GM19240 (cell line): Measurements from ENCODE around the gene SOX6.
"Not testable (repeated sequence)": the region's sequence is repeated elsewhere in the genome, so short reads cannot be mapped to it uniquely, and the experiment has no call there.

Source experiments
- DNase-seq: peaks from one replicate; pipeline ENCODE4 v3.0.0; 2011; ENCODE audit warnings: low spot score; ENCODE audit not compliant: insufficient read length

SOX6 gene

DNA sequence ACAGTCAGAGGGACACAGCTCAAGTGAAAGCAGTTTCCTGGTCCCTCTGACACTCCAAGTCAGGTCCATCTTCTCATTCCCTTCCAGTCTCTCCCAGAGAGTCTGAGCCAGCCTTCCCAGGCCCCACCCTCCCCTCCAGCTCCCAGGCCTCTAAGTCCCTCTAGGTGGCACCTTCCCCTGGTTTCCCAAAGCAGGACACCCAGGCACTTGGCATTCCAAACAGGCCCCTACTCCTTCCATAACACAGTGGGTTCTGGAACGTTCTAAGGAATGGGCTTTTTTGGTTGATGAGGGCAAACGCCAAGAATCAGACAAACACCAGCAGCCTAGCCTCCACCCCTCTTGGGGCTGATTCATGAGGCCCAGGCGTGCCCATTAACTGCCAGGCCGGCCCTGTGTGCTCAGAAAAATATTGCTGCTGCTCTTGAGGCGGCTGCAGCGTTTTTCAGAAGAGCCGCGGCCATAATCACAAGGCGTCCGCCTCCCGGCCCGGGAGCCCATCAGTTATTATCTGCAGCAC lies 418.7 kb downstream of the SOX6 start:
- DNase-seq, result no peak

GRCh38 chr11:15936011-15936410 lies 420.3 kb downstream of the SOX6 start:
- no peak for DNase-seq

DNA sequence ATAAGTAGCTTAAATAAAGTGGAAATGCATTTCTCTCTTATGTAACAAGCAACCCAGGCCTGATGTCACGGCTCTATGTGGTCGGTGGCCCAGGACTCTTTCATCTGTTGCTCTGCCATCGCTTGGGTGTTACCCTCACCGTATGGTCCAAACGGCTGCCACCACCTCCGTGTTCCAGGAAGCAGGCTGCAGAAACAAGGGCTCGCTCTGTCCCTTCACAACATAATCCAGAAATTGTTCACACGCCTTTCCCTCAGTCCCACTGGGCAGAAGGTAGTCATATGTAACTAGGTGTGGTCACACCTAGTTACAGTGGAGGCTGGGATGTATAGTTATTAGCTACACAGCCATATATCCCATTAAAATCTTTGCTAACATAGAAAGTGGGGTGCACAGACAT lies 421.0 kb downstream of the SOX6 start:
- DNase-seq, result no peak

GRCh38 chr11:15933886-15934625 lies 422.3 kb downstream of the SOX6 start:
- DNase-seq, result no peak

- DNase-seq, result no peak
These were observed 423.9 kb downstream of the SOX6 start for GRCh38 chr11:15932417-15932816.

DNA sequence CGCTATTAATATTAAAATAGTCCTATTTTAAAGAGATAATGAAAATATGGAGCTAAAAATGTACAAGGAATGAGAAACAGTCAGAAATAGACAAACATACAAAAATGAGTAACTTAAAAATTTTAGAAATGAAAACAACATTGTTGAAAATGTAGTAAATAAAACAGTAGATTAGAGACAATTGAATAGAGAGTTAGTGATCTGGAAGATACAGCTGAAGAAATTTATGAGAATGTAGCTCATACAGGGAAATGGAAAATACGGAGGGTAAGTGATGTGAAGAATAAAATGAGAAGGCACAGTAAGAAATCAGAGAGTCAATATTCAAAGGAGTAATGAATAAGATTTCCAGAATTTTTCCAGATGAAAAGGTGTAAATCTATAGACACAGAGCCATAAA lies 424.8 kb downstream of the SOX6 start:
- no peak for DNase-seq

DNA sequence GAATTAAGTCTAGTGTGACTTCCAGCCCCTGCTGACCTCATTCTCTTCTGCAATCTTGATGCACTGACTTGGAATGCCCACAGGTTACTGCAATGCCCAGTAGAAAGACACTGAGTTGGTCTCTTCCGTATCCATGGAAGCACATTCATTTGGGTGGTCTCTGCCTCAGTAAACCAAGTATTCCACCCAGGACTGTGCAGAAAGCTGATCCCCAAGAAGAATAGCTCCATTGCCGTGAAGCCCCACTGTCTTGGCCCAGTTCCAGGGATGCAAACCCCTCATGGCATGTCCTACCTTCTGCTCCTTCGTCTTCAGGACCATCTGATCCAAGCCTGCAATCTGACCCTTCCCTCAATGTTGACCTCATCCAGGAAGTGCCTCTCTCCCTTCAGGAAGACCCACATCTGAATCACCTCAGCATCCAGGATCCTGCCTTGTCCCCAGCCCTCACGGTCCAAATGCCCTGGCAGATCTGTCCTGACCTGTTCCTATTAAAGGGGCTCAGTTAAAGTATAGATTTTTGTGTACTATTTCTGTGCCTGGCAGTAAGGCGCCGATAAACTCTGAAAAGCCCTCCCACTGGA lies 425.8 kb downstream of the SOX6 start:
- DNase-seq, result no peak

DNA sequence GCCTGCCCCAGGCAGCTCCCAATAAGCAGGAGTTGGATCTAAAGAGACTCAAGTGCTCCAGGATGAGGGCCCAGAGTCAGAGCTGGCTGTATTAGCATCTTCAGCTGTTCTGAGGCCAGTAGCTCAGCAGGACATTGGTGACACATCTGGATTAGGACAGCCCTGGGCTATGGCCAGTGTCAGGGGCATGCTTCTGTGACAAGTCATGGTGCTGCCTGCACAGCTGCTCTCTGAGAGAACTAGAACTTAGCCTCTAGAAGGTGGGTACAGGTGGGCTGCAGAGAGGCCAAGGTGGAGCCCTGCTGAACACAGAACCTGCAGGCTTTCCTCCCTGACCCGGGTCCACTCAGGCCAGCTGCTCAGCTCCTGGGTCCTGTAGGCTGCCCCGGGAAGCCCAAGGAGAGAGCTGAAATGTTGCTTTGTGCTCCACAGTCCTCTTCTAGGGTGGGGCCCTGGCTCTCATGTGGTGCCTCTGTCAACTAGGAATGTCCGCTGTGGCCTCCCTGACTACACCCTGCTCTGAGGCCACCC lies 426.9 kb downstream of the SOX6 start:
- no peak for DNase-seq

DNA sequence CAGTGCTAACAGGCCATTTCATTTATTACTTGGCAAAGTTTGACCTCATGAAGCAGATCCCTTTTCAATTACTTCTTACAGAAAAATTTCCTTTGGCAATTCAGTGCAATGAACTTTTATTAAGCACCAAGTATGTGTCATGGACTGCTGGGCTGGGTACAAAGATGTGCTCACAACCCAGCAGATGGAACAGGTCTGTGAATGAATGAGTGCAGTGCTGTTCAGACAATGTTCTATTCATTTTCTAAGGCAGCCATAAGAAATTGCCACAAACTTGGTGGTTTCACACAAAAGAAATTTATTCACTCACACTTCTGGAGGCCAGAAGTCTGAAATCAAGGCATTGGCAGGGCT lies 428.5 kb downstream of the SOX6 start:
- no peak for DNase-seq

- no peak for DNase-seq
These were observed 429.0 kb downstream of the SOX6 start for GRCh38 chr11:15927196-15927863.

- DNase-seq, result no peak
These were observed 430.3 kb downstream of the SOX6 start for GRCh38 chr11:15926071-15926470.

DNA sequence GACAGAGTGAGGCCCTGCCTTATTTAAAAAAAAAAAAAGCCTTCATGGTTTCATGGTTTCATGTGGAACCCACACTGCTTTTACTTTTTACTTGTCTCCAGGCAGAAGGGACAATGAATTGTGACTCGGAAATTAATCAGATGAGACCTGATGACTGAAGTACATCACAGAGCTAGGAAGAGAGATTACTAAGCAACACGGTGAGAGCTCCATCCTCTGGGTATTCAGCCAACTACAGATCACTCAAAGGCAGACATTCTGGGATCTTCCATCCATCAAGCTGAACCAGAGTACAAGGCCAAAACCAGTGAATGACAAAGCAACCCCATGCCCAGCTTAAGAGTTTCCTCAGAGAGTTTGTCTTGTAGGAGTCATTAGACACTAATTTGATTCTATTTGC lies 433.2 kb downstream of the SOX6 start:
- DNase-seq, result no peak

DNA sequence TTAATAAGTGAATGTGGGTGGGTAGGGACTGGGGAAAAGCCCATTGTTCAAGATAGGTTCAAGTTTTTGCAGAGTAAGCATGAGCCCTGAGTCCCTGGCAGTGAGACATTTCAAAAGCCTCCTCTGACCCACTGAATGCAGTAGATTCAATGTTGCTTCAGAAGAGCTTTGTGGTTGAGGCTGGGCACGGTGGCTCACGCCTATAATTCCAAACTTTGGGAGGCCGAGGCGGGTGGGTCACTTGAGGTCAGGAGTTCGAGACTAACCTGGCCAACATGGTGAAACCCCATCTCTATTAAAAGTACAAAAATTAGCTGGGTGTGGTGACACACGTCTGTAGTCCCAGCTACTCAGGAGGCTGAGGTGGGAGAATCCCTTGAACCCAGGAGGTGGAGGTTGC lies 433.6 kb downstream of the SOX6 start:
- DNase-seq, result not testable (repeated sequence)

- DNase-seq, result no peak
These were observed 435.3 kb downstream of the SOX6 start for GRCh38 chr11:15920856-15921629.

GRCh38 chr11:15918674-15919073 lies 437.7 kb downstream of the SOX6 start:
- no peak for DNase-seq

- no peak for DNase-seq
These were observed 438.1 kb downstream of the SOX6 start for GRCh38 chr11:15918212-15918611.
